ENCODE results near the gene FOXP1.

Gene FOXP1

DNA sequence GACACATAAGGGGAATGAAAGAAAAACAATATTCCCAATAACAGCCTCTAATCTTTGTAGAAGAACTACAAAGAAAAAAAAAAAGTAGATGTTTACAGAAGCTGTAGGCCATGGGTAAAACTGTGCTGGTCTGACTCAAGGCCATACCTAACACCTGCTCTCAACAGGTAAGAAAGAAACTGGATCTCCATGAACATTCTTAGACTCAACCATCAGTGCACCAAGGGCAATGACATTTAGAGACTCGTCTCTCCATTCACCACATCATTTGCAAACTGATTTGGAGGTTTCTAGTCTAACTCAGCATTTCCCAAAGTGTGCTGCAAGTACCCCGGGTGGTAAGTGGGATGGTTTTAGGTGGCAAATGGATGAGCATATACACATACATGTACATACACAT, 164.2 kb downstream of the FOXP1 start:
- in situ Hi-C loops (cut with HindIII; ENCODE audit: low sequenced_read_pairs) = no loop called here
- no peak for DNase-seq (ENCODE audit: low read depth, low spot score)
- H3K4me3 ChIP-seq (ENCODE audit: low read depth, low read length) = no peak overlapping the region
- TF ChIP-seq, protein P1, sequence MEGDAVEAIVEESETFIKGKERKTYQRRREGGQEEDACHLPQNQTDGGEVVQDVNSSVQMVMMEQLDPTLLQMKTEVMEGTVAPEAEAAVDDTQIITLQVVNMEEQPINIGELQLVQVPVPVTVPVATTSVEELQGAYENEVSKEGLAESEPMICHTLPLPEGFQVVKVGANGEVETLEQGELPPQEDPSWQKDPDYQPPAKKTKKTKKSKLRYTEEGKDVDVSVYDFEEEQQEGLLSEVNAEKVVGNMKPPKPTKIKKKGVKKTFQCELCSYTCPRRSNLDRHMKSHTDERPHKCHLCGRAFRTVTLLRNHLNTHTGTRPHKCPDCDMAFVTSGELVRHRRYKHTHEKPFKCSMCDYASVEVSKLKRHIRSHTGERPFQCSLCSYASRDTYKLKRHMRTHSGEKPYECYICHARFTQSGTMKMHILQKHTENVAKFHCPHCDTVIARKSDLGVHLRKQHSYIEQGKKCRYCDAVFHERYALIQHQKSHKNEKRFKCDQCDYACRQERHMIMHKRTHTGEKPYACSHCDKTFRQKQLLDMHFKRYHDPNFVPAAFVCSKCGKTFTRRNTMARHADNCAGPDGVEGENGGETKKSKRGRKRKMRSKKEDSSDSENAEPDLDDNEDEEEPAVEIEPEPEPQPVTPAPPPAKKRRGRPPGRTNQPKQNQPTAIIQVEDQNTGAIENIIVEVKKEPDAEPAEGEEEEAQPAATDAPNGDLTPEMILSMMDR (IDR thresholded peaks at IDR 0.05; ENCODE audit: low read depth, low read length) = no peak

DNA sequence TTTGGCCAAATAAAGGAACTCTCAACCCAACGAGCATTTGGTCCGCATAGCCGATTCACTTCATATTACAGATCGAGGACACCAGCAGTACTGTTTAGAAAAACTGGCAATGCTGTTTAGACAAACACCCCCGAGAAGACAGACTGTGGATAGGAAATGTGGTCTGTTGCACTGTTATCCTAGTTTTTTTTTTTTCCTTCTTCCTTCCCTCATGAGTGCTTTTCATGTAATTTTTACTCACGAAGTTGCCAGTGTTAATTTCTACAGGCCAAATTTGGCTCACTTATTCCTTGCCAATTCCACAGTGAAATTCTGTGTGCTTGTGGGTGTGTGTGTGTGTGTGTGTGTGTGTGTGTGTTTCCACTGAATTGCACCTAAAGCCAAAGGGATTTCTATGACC, 165.7 kb downstream of the FOXP1 start:
- H3K4me3 ChIP-seq (ENCODE audit: low read depth, low read length) = no peak overlapping the region
- TF ChIP-seq, protein P1 (IDR thresholded peaks at IDR 0.05; ENCODE audit: low read depth, low read length) = no peak
- in situ Hi-C loops (cut with HindIII; ENCODE audit: low sequenced_read_pairs) = no loop called here
- no peak for DNase-seq (ENCODE audit: low read depth, low spot score)

DNA sequence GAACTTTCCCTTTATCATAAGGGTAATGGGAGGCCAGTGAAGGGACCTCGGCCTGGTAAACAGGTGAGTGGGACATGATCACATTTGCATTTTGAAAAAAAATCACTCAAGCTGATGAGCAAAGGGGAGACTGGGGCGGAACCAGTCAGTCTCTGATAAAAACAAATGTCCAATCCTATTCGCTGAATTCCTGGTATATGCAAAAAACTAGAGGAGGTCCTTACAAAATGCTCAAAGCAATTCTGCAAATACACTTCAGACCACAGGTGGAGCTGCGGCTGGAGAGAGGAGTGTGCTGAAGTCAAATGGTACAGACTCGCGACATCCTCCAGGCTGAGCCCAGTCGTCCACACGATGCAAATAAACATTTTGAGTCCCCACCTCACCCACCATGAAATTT, 166.7 kb downstream of the FOXP1 start:
- in situ Hi-C loops (cut with HindIII; ENCODE audit: low sequenced_read_pairs) = no loop called here
- H3K4me3 ChIP-seq (ENCODE audit: low read depth, low read length) = no peak overlapping the region
- DNase-seq (ENCODE audit: low read depth, low spot score) = no peak
- TF ChIP-seq, protein P1 (IDR thresholded peaks at IDR 0.05; ENCODE audit: low read depth, low read length) = peak; percentile 22

DNA sequence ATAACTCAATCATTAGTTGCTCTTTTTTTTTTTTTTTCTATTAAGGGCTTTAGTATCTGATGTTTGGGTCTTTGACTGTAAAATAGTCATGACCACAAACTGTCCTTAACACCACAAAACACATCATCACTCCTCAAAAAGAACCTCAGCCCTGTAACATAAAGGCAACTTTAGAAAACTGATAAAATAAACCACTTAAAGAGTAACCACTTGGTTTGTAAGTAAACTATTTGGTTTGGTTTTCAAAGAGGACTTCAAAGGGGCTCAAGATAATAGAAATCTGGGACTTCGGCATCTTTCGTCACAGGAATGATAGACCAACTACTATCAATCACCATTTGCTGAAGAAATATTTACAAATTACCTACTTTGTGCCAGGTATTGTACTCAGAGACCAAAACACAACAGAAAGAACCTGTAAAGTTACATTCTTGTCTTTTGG, 167.8 kb downstream of the FOXP1 start:
- DNase-seq (ENCODE audit: low read depth, low spot score) = peak; percentile 28
- TF ChIP-seq, protein P1 (IDR thresholded peaks at IDR 0.05; ENCODE audit: low read depth, low read length) = no peak
- no peak overlapping the region for H3K4me3 ChIP-seq (ENCODE audit: low read depth, low read length)
- in situ Hi-C loops (cut with HindIII; ENCODE audit: low sequenced_read_pairs) = no loop called here

DNA sequence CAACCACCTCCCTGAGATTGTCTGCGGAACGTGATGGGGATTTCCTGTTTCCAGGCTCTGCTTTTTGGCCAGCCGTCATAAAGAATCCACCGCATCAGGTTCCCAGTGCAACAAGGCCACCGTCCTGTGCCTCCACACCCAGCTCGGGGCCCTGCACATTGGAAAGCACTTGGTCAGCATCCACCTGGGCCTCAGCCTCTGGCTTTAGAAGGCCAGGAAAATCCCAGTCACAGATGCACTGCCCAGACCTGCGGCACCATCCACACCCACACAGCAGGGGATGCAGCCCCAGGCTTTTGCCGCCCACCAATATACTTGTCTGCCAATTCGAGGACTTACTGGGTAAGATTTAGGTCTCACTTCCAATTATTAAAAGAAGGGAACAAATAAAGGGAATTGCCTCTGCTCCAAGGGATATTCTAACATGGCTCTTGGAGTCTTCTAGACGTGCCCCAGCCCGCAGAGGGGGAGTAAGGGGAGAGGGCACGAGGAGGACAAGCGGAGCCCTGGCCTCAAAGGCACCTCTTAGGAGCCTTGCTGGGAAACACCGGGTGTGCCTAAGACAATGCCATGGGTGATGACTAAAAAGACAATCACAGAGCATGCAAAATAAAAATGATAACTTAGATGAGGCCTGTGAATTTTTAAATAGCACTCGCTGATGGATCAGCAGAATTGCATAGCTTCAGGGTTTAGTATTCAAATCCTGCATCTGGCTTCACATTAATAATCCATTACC, 169.2 kb downstream of the FOXP1 start:
- in situ Hi-C loops (cut with HindIII; ENCODE audit: low sequenced_read_pairs) = no loop called here
- H3K4me3 ChIP-seq (ENCODE audit: low read depth, low read length) = no peak overlapping the region
- DNase-seq (ENCODE audit: low read depth, low spot score) = no peak
- TF ChIP-seq, protein P1 (IDR thresholded peaks at IDR 0.05; ENCODE audit: low read depth, low read length) = no peak

DNA sequence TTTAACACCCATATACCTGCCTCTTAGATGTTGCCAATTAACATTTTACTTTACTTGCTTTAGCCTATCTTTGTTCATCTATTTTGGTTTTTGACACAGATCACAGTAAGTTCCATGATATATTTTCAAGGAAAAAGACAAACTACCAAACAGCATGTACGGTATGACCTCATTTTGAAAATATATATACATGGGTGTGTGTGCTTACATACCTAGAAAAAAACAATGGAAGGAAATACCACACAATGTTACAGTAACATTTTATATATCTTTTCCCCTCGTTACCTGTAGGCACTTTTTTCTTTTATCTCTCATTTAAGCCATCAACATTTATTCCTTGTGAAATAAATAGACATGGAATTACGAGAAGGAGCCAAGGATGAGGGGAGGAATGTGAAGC, 170.0 kb downstream of the FOXP1 start:
- TF ChIP-seq, protein P1 (IDR thresholded peaks at IDR 0.05; ENCODE audit: low read depth, low read length) = no peak
- no peak overlapping the region for H3K4me3 ChIP-seq (ENCODE audit: low read depth, low read length)
- in situ Hi-C loops (cut with HindIII; ENCODE audit: low sequenced_read_pairs) = no loop called here
- DNase-seq (ENCODE audit: low read depth, low spot score) = no peak

Data from astrocyte of the spinal cord (primary cell).